Measurements from ENCODE around the gene PDE8A.

Gene PDE8A

DNA sequence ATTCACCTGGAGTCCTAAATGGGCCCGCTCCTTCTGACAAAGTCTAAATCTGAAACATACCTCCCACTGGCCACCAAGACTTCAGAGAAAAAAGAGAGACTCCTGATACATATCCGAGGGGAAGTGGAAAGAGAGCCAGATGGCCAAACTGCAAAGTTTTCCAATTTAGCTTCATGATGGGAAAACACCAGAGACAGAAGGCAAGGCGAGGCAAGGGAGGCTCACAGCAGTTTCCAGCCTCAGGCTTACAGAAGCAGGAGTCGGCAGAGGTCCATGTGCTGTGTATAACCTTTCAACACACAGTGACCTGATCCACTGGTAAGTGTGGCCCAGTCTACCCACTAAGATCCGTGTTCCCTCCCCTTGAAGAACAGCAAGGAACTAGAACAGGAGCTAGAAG, 29.9 kb upstream of the PDE8A start:
- DNase-seq (no peak), ATAC-seq (no peak)
- Mint-ChIP-seq H3K4me3 (no peak overlapping the region), H3K4me1 (peaks cover 9% of the 10 kb centered on the region), H3K27ac (no peak overlapping the region), H3K27me3 (peaks cover 35% of the 10 kb centered on the region), H3K9me3 (no peaks in the 10 kb centered on the region)

GRCh38 chr15:84953136-84953535, 28.5 kb upstream of the PDE8A start:
- Mint-ChIP-seq H3K4me1 (peaks cover 9% of the 10 kb centered on the region), H3K27me3 (peaks cover 35% of the 10 kb centered on the region), H3K9me3 (no peaks in the 10 kb centered on the region), H3K27ac (peak overlapping the region in 1 of 2 donors; percentile 76), H3K4me3 (no peak overlapping the region)
- ATAC-seq, result no peak
- DNase-seq, result no peak

DNA sequence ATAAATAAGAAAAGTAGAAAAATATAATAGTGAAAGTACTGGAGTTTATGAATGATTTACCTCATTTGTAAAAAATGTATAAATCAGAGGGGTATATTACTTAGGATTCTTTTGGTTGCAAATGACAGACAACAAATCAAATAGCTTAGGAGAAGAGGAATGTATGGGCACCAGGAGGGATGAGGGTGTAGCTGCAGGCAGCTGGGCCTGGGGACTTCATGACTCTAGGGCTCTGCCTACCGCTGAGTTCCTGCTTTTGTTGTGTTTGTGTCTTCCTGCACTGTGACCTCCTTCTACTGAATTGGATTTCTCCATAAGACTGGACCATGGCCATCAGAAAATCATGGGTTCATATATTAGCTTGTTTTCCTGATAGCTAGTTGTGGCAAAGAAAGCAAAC, 27.9 kb upstream of the PDE8A start:
- H3K9me3 Mint-ChIP-seq, result no peaks in the 10 kb centered on the region

DNA sequence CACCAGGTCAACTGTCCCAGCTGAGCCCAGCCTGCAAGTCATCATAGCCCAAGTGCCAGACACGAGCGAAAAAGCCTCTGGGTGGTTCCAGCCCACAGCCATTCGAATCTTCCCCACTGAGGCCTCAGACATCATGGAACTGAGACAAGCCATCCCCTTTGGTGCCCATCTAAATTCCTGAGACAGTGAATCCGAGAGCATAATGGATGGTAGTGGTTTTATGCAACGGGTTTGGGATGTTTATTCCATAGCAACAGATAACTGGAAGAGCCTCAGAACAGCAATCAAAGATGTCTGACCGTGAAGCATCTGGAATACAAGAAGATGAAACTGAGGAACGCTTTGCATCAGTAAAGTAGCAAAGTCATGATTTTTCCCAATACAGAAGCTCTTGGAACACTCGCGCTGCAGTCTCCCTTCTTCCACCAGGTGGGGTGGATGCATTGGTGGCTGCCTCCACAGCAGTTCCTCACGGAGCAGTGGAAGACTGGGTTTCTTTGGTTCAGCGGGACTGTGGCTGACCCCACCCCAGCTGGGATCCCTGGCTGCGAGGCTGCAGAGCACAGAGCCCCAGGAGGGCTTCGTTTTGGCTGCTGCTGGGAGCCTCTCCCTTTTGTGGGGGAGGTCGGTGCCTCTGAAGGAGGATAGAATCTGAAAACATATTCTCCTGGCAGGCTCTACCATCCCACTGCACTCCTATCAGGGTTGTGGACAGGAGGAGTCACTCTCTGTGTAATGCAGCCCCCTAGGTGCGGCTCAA, 26.4 kb upstream of the PDE8A start:
- DNase-seq (no peak), ATAC-seq (peak; percentile 59)
- Mint-ChIP-seq H3K27ac (no peak overlapping the region), H3K9me3 (no peaks in the 10 kb centered on the region), H3K27me3 (peaks cover 24% of the 10 kb centered on the region), H3K4me1 (peaks cover 16% of the 10 kb centered on the region), H3K4me3 (peak overlapping the region in 1 of 2 donors; percentile 16)

More for the DNA sequence above, 27.9 kb upstream of the PDE8A start:
- DNase-seq (no peak), ATAC-seq (no peak)
- Mint-ChIP-seq H3K27ac (no peak overlapping the region), H3K27me3 (peaks cover 35% of the 10 kb centered on the region), H3K4me3 (no peak overlapping the region), H3K4me1 (peaks cover 9% of the 10 kb centered on the region)

DNA sequence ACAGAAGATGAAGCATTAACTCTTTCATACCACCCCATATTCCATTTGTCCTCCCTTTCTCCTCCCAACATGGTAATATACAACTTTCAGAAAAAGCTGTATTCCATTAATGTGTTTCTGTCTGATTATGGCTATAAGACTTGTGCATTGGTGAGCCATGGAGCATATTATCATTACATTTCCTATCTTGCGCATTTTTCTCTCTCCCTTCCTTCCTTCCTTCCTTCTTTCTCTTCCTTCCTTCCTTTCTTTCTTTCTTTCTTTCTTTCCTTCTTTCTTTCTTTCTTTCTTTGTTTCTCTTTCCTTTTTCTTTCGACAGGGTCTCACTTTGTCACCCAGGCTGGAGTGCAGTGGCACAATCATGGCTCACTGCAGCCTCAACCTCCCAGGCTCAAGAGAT, 25.5 kb upstream of the PDE8A start:
- Mint-ChIP-seq H3K27me3 (peaks cover 24% of the 10 kb centered on the region), H3K27ac (no peak overlapping the region), H3K4me3 (no peak overlapping the region), H3K9me3 (no peaks in the 10 kb centered on the region), H3K4me1 (peaks cover 21% of the 10 kb centered on the region)
- ATAC-seq (no peak), DNase-seq (no peak)

GRCh38 chr15:84960391-84961113, 21.1 kb upstream of the PDE8A start:
- Mint-ChIP-seq H3K9me3 (no peaks in the 10 kb centered on the region), H3K27ac (no peak overlapping the region), H3K27me3 (peaks cover 30% of the 10 kb centered on the region), H3K4me3 (no peak overlapping the region), H3K4me1 (peaks cover 18% of the 10 kb centered on the region)
- DNase-seq, result no peak
- no peak for ATAC-seq

DNA sequence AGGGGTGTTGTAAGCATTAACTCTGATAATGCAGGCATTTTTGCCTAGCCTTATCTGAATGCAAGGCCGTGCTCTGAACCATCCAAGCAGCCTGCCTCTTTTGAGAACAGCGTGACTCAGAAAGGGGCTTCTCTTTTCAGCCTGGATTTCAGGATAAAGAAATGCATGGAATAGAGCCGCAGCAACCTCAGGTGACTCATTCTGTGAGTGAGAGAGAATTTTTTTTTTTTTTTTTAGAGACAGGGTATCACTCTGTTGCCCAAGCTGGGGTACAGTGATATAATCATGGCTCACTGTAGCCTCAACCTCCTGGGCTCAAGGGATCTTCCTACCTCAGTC, 20.6 kb upstream of the PDE8A start:
- DNase-seq (no peak), ATAC-seq (no peak)
- H3K27ac Mint-ChIP-seq, result no peak overlapping the region
- no peak overlapping the region for H3K4me3 Mint-ChIP-seq
- H3K4me1 Mint-ChIP-seq, result peaks cover 13% of the 10 kb centered on the region
- peaks cover 25% of the 10 kb centered on the region for H3K27me3 Mint-ChIP-seq
- H3K9me3 Mint-ChIP-seq, result no peaks in the 10 kb centered on the region

- DNase-seq (no peak), ATAC-seq (no peak)
- peaks cover 5 to 6% of the 10 kb centered on the region in 2 donors for H3K9me3 Mint-ChIP-seq
- H3K27ac Mint-ChIP-seq, result no peak overlapping the region
- no peak overlapping the region for H3K4me3 Mint-ChIP-seq
- peaks cover 18% of the 10 kb centered on the region for H3K27me3 Mint-ChIP-seq
- H3K4me1 Mint-ChIP-seq, result peaks cover 12% of the 10 kb centered on the region
Observed at GRCh38 chr15:84961707-84962106, 19.9 kb upstream of the PDE8A start.

GRCh38 chr15:84962955-84963354, 18.7 kb upstream of the PDE8A start:
- Mint-ChIP-seq H3K9me3 (peaks cover 5 to 12% of the 10 kb centered on the region in 2 donors), H3K4me3 (no peak overlapping the region), H3K27me3 (peaks cover 10% of the 10 kb centered on the region), H3K4me1 (peaks cover 18% of the 10 kb centered on the region), H3K27ac (no peak overlapping the region)
- ATAC-seq (no peak), DNase-seq (no peak)

DNA sequence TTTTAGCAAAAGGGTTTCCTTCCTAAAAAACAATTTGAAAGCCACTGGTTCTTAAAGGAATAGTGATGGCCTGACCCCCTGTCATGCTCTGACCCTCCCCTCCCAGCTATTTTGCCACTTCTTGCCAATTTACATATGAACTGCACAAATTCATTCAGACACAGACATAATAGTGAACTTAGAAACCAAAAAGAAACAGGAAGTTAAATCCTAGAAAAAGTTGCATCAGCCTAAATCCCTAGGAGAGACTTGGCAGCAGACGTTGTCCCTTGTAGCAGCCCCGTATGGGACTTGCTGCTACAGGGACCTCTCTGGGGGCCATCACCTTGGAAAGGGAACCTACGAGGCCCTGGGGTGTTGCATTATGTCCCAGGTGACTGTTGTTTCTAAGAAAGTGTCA, 14.3 kb upstream of the PDE8A start:
- H3K27me3 Mint-ChIP-seq, result peaks cover 10% of the 10 kb centered on the region
- peaks cover 5 to 14% of the 10 kb centered on the region in 2 donors for H3K9me3 Mint-ChIP-seq
- H3K4me1 Mint-ChIP-seq, result peaks cover 5% of the 10 kb centered on the region
- DNase-seq (no peak), ATAC-seq (no peak)
- no peak overlapping the region for H3K4me3 Mint-ChIP-seq
- H3K27ac Mint-ChIP-seq, result no peak overlapping the region

GRCh38 chr15:84968301-84968700, 13.4 kb upstream of the PDE8A start:
- ATAC-seq (no peak), DNase-seq (no peak)
- Mint-ChIP-seq H3K9me3 (peaks cover 5 to 14% of the 10 kb centered on the region in 2 donors), H3K4me1 (peaks cover 5% of the 10 kb centered on the region), H3K4me3 (no peak overlapping the region), H3K27me3 (peaks cover 10% of the 10 kb centered on the region), H3K27ac (no peak overlapping the region)

GRCh38 chr15:84969257-84969656, 12.4 kb upstream of the PDE8A start:
- Mint-ChIP-seq H3K9me3 (peaks cover 5 to 14% of the 10 kb centered on the region in 2 donors), H3K27ac (no peak overlapping the region), H3K27me3 (peaks cover 3% of the 10 kb centered on the region), H3K4me1 (peaks cover 5% of the 10 kb centered on the region), H3K4me3 (no peak overlapping the region)
- no peak for ATAC-seq
- no peak for DNase-seq

DNA sequence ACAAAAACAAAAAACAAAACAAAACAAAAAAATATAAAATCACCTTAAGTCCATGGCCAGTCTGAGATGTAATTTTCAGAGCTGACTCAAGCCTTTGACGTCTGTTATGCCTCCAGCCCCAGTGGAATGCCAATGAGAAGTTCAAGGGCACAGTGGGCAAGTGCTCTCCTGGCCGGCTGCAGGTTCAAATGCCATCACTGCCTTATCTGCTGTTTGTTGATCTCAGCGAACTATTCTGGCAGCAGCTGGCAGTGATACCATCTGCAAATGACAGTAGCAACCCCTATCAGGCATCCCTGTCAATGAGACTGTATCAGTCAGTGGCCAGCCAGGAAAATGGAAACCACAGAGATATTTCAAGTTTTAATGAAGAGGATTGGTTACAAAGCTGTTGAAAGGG, 10.8 kb upstream of the PDE8A start:
- Mint-ChIP-seq H3K4me1 (peaks cover 5% of the 10 kb centered on the region), H3K4me3 (no peak overlapping the region), H3K27me3 (no peaks in the 10 kb centered on the region), H3K9me3 (peaks cover 5 to 14% of the 10 kb centered on the region in 2 donors), H3K27ac (no peak overlapping the region)
- DNase-seq, result no peak
- ATAC-seq, result no peak

DNA sequence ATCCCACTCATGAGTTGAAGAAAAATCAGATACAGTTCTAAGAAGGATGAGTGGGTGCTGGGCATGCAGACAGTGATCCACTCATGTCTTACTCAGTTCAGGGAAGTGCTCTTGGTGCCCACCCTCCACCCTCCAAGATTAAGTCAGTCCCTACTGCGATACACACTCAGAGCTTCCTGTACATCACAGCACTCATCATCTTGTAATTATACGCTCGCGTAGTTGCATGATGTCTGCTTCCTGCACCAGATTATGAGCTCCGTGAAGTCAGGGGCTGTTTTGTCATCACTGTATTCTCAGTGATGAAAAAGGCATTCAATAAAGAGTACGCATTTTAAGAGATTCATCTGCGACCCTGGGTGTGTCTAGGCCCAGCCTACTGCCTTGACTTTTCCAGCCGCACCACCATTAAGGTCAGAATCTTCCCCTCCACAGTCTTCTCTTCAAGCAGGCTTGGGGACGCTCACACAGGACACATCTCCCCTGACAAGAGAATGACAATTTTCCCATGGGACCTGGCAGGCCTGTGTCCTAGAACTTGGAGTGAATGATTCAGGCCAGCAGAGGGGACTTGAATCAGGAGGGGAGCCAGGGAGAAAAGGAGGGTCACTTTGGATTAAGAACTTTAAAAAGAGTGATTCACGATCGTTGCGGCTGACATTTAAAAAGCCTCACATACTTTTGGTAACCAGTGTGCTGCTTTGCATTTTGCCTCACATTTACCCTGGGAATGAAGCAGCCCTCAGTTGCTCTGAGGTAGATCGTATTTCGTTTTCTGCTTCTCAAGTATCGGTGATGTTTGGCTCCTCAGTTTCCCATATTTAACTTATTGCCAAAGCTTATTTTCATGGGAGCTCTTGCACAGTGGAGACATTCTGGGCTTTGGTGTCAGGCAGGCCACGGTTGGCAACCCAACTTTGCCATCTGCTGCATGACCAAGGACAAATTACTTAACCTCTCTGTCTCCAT, 7.9 kb upstream of the PDE8A start:
- H3K27ac Mint-ChIP-seq, result no peak overlapping the region
- H3K9me3 Mint-ChIP-seq, result no peaks in the 10 kb centered on the region
- DNase-seq (no peak), ATAC-seq (no peak)
- peaks cover 9% of the 10 kb centered on the region for H3K4me1 Mint-ChIP-seq
- H3K4me3 Mint-ChIP-seq, result no peak overlapping the region
- peaks cover 6% of the 10 kb centered on the region for H3K27me3 Mint-ChIP-seq

DNA sequence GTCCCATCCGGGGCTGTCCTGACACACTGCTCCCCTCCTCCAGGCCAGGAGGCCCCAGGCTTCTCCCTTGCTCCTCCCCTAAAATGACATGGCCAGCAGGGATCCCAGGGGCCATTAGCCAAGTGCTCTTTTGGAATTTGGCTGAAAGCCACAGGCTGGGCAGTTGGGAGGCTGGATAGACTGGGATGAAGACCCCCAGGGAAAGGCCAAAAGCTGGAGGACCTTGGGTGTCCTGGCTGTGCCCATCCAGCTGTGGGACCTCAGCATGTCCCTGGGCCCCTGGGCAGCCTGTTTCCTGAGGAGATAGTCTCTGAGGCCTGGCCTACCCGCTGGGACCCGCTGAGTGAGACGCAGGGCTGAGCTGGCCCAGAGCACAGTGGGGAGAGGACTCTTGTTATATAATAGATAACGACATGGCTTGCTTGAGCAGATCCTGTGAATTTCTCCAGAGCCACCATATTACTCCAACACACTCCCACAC, 5.7 kb upstream of the PDE8A start:
- no peak overlapping the region for H3K4me3 Mint-ChIP-seq
- DNase-seq, result no peak
- H3K27me3 Mint-ChIP-seq, result peaks cover 16% of the 10 kb centered on the region
- no peak for ATAC-seq
- H3K27ac Mint-ChIP-seq, result no peak overlapping the region
- peaks cover 23% of the 10 kb centered on the region for H3K4me1 Mint-ChIP-seq
- H3K9me3 Mint-ChIP-seq, result no peaks in the 10 kb centered on the region
